Ramos (cell line): ENCODE data around the gene ALDH16A1.

Experiments
- in situ Hi-C: fragments of 300-500 bp; cut with MboI; formaldehyde crosslinking; loops from one replicate; pipeline ENCODE4 v1.14.3; 2022; ENCODE audit warnings: low sequenced_read_pairs; ENCODE audit not compliant: unreplicated experiment

The ALDH16A1 gene

DNA sequence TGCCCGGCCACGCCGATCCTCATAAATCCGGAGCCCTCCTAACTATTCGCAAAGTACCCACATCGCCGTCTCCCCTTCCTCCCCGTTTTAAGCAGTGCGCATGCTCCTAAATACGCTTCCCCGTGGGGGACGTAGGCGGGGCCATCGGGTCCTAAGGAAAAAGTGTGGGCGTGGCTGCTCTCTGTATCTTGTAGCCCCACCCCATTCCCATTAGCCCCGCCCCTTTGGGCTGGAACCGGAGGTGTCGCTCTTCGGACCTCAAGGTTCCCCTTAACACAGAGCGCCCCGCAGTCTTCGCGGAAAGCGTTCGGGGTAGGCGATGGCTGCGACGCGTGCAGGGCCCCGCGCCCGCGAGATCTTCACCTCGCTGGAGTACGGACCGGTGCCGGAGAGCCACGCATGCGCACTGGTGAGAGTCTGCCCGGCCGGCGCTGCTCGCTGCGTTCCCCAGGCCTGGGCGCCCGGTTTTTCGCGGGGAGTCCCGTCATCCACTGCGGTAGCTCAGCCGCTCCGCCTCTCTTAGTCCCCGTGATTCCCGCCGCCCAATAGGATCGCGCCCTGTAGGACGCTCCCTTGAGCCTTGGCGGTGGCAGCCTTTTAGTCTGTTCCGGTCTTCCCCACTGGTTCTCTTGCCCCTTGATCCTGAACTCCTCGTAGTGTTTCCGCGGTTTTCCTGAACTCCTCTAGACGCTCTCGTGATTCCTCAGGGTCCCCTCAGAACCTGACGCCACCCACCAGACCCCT is at the start of gene ALDH16A1:
Gene ALDH16A1 (plus strand): TSS at position 213 of the 744 bp plus-strand sequence. CDS start 107 bp downstream, at position 320.
- in situ Hi-C loops: no loop called here

DNA sequence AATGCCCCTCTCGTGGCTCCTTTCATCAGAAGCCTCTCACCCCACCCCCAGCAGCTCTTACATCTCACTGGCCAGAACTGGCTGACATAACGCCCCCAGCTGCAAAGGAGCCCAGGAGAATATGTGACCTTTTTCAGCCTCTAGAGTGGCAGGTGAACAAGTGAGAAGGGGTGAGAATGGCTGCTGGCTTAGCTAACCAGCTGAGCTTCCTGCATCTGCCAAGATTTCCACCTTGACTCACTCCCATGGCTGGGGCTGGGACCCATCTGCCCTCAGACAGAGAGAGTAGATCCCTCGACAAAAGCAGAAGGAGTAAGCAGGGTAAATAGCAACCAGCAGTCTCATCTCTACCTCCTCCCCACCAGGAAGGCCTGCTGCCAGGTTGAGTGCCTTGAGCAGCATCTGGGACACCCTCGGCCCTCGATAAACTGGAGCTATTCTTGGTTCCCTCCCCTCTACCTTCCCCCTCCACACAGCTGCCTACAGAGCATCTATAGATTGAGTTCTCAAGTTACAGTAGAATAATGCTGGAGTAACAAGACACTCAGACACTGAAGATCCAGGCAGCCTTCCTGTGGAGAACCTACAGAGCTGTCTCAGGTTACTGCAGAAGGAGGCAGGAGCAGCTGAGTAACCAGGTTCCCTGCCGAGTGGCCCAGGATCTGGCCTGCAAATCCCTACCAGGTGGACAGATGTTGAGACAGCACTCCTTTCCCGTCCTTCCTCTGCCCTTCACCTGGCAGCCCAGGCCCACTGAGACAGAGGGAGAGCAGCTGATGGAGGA is 49.4 kb upstream of the ALDH16A1 start:
- in situ Hi-C loops: no loop called here

DNA sequence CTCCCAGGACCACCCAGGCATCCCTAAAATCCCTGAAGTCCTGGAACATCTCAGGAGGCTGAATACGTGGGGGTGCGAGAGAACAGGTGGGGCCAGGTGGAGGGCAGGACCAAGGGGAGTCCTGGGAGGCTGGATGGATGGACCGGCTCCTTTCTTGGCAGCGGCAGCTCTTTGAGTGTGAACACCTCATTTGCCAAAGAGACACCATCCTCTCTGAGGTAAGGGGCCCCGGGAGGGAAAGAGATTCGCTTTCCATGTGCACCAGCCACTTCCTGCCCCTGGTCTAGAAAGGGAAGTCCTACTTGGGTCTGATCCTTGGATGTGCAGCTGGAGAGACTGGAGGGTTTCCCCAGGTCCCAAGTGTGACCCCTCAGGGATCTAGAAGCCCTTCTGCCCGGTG is 45.9 kb upstream of the ALDH16A1 start:
- in situ Hi-C loops: no loop called here

DNA sequence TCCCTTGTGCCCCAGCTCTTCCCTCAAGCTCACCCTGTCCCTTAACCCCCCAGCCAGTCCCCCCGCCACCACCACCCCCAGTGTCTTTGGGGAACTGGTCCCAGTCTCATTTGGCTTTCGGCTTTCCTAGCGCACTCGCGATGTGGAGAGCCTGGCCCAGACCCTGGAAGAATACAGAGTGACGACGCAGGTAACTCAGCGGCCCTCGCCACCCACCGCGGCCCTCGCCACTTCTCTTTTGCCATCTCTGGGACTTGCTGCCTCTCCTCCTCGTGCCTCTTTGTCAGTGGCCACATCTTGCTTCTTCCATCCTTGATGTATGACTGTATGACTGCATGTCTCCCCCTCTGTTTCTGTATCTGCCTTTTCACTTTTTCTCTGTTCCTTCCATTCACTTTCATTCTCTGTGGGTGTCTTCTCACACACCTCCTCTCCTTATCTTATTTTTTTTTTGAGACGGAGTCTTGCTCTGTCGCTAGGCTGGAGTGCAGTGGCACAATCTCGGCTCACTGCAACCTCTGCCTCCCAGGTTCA is 45.5 kb upstream of the ALDH16A1 start:
- in situ Hi-C loops: no loop called here

DNA sequence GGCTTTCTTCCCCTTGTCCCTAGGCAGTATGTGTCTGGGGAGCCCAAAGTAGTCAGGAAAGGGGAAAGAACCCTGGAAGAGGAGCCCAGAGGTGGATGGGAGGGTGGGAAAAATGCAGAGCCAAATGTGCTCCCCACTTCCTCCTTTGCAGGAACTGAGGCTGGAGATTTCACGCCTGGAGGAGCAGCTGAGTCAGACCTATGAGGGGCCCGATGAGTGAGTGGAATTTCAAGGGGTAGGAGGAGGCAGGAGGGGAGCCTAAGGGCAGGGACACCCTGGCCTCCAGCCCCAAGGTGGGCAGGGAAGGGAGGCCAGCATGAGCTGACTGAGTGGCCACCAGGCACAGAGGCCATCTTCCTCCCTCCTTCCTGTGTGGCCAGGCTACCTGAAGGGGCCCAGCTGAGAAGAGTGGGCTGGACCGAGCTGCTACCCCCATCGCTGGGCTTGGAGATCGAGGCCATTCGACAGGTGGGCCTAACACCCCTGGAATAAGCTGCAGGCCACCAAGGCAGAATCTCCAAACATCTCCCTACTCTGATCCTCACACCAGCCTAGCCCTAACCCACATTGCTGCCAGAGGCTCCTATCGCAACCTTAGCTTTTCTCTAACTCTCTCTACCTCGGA is 44.1 kb upstream of the ALDH16A1 start:
- in situ Hi-C loops: no loop called here

DNA sequence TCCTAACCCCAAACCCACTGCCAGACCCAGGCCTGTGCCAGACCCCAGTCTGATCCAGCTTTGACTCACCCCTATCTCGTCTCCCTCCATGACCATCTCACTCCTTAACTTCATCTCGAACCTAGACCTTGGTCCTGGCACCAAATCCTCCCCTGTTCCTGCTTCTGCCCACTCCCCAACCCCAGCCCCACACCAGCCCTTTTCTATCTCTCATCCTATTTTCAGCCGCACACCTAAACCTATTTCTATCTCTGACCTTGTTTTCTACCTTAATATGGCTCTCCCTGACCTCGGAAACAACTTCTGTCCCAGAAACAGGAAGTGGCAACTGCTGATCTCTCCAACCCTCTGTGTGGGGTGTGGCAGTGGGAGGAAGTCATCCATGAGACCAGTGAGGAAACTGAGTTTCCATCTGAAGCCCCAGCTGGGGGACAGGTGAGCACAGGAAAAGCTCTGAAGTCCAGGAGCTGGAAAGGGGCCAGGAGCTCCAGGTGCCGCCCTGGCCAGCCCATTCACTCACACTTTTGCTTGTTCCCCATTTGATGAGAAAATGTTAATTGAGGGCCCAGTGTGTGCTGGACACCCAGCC is 43.5 kb upstream of the ALDH16A1 start:
- in situ Hi-C loops: no loop called here

DNA sequence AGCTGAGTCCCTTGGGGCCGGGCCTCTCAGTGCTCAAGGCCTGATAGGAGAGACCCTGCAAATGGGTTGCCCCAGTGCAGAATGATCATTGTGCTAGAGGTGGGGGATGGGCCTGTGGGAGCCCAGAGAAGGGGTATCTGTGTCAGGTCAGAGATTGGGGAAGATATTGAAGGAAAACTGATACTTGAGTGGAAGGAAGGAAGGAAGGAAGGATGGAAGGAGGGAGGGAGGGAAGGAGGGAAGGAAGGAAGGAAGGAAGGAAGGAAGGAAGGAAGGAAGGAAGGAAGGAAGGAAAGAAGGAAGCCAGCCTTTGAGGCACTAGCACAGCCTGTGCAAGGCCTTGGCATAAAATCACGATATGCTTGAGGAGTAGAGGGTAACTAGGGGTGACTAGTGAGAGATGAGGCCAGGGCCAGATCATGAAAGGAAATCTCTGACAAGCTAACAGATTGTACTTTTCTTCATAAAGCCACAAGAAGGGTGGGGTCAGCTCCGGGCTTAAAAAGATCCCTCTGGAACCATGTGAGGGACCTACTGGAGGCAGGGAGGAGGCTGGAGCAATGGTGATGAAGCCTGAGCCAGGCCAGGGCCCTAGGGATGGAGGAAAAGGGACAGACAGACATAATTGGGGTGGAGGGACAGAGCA is 41.2 kb upstream of the ALDH16A1 start:
- in situ Hi-C loops: no loop called here

DNA sequence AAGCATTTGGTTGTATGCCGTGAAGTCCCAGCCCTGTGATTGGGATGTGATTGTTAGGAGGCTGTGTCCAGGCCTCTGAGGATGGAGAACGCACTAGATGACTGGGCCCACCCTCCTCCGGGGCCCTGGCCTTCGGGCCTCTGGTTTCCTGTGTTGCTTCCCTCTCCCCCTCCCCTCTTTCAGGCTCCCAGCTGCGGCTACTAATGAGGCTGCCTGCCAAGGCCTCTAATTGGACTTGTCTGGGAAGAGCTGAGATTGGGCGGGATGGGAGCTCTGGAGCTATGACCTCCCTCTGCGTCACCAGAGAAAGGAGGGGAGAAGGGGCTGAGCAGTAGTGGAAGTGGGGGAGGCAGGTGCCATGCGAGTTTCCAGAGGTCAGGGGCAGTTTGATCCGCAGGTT is 39.7 kb upstream of the ALDH16A1 start:
- in situ Hi-C loops: no loop called here

DNA sequence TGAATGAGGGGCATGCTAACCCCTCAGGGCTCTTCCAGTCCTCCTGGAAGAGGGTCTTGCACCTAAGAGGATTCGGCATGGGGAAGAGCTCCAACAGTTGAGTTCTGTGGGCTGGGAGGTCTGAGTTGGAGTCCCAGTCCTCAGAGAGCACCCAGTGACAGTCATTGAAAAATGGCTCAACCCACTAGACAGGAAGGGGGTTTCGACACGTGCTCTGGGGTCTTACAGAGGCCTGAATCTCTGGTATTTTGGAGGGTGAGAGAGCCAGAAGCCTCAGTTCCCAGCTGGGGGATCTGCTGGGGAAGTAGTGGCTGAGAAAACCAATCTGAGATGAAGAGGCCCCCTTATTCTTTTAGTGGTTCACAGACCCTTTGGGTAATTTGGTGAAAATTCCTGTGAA is 38.8 kb upstream of the ALDH16A1 start:
- in situ Hi-C loops: no loop called here

DNA sequence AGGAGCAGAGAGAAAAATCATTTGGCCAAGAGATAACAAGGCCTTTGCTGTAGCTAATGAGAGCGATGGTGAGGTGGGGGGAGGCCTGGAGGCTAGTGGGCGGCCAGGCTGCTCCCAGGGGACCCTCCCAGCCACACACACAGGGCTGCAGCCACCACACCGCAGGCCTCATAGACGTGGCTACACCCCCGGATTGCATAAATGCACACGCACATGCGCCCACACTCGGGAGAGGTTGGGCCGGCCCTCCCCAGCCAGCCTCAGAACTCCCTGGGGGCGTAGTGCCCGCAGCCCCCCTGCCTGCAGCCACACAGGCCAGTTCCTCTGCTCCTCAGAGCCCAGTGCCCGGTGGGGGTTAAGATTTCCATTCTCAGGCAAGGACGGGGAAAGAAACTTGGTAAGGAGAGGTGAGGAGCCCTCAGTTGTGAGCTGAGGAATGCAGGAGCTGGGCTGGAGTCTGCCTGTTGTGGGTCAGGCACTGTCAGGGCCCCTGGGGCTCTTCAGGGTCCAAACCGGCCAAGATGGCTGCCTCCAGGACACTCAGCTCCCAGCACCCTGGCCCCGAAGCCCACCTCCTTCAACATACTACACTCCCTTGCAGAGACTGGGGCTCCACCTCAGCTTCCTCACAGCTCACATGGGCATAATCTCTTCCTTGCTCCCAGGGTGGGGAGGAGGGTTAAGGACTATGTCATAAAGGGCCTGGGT is 37.8 kb upstream of the ALDH16A1 start:
- in situ Hi-C loops: no loop called here

DNA sequence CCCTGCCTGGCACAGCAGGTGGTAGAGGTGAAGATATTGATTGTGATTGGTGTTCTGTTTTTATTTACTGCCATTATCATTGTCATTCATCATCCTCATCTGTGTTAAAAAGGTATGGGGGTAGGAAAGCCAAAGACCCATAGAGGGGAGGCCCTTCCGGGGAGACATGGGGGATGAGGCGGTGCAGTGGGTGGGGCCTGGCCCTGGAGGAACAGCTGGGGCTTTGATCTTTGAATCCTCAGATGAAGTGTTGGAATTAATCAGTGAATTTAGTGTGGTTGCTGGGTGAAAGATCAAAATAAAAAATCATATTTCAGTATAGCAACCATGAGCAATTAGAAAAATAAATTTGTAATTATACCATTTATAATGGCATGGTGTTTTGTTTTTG is 37.2 kb upstream of the ALDH16A1 start:
- in situ Hi-C loops: no loop called here

DNA sequence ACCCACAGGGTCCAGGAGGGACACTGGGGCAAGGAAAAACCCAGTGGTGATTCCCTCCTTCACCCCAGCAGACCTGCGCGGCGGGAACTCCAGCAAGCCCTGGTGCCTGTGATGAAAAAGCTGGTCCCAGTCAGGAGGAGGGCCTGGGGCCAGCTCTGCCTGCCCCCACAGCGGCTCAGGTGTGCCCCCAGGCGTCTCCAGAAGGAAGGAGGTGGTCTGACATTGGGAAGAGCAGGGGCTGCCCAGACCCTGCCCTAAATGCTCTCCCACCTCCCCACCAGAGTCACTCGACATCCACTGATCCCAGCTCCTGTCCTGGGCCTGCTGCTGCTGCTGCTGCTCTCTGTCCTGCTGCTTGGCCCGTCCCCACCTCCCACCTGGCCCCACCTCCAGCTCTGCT is 35.9 kb upstream of the ALDH16A1 start:
- in situ Hi-C loops: no loop called here

DNA sequence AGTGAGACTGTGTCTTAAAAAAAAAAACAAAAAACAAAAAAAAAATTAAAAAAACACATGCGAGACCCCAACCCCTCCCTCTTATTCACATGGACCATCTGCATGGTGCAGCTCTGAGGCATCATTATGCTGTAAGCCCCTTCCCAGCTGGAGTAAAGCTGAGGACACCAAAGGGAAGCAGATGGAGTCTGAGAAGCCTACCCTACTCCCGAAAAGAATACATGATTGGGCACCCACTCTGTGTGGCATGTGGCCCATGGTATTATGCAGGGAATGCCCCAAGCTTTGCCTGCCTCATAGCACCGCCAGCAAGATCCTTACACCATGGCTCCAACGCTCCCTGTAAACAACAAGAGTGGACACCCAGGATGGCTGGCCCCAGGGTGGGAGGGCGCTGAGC is 34.5 kb upstream of the ALDH16A1 start:
- in situ Hi-C loops: no loop called here

DNA sequence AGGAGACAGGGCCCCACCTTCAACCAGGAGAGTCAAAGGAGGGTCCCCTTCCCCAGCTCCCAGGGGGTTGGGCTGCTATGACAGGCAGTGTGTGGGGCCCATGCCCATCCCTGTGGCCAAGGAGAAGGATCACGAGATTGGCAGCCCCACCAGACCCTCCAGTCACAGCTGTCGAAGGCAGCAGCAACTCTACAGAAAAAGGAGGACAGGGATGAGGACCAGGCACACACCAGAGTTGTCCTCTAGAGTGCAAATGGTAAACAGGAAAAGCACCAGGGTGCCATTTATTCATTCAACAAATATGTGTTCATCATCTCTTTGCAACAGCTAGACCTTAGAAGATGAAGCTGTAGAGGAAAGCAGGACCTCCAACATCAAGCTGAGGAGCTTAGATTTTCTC is 33.9 kb upstream of the ALDH16A1 start:
- in situ Hi-C loops: no loop called here

DNA sequence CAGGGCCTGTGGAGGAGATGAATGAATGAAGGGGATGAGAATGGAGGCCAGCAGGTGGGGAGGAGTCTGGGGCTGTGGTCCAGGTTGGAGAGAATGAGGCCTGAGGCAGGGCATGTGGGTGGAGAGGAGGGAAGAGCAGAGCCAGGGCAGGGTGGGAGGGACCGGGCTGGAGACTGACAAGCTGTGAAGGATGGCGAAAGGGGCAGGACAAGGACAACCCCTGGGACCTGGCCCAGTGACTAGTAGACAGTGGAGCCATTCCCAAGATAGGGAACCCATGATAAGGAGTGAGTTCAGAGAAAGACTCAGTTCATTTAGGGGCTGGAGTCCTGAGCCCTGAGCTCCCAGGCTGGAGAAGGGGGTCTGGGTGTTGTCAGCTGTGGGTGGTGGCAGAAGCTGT is 32.8 kb upstream of the ALDH16A1 start:
- in situ Hi-C loops: no loop called here

DNA sequence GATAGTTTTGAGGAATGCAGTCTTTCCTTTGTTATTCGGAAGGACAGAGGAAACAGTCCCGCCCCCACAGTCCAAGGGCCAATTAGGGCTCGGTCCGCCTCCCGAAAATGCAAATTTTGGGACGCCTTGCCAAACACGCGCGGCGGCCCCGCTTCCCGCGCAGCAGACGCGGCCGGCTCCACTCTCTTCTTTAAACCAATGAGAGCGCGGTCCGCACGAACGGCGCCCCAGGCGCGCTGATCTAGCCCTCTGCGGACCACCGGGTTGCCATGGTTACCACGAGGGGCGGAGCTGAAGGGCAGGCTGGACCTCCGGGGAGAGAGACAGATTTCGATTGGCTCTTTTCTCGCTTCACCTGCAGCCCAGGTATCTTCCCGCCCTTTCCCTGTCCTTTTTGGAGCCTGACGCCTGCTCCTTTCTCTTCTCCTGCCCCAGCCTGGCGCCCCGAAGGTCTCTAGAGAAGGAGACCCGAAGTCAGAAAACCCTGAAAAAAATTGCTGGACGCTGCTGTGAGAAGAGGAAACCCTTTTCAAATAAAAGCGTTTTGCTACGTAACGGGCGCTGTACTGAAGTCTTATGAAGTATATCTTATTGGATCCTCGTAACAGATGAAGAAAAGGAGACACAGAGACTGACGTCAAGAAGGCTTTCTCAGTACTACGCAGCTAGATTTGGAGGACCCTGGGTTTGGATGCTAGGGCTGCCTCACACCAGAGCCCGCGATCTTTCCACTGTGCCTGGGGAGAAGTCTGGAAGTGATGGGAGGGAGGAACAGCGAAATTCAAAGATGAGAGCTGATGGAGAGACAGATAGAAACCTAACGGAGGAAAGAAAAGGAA is 31.8 kb upstream of the ALDH16A1 start:
- in situ Hi-C loops: no loop called here

DNA sequence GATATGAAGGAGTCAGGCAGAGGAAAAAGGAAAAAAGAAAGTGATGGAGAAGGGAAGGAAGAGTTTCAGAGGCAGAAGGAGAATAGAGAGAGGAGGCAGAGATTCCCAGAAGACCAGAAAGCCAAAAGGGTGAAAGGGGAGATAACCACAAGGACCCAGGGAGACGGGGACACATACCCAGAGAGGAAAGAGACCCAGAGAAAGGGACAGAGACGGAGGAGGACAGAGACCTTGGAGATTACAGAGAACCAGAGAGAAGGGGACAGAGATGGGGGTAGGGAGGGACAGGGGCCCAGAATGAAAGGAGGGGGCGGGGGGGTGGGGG is 31.2 kb upstream of the ALDH16A1 start:
- in situ Hi-C loops: no loop called here

DNA sequence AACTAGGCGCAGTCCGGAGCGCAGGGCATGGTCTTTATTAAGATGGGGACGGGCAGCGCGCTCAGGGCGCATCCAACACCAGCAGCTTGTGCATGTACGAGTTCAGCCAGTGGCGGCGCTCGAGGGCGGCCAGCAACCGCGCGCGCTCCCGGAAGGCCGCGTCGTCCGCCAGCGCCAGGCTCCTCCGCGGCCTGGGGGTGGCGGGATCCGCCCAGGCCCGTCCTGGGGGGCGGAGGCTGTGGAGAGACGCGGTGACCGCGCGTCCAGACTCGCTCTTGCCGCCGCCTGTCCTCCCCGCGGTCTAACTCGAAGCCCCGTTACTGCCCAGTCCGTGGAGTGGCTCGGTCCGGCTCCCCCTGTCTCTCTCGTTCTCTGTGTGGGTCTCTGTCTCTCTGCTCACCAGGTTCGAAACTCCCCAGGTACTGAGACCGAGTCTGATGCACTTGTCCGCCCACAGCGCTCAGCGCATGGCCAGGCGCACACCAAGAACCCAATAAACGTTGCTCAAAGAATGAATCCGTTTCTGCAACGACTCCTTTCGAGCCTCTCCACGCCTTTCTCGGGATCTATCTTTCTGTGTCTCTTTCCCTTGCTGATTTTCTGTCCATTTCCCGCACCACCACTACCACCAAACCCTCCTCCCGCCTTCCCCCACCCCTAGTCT is 30.5 kb upstream of the ALDH16A1 start:
- in situ Hi-C loops: no loop called here
